Memory B cell (primary cell): ENCODE results near the gene LUZP1.

Experiments
- ATAC-seq: fragments of 150-1000 bp; cut with Tn5 transposase; 2 replicates; pipeline ENCODE4 v1.10.0; 2021; ENCODE audit warnings: low read depth, mild to moderate bottlenecking, moderate library complexity
- DNase-seq, 2 donors: peaks; one replicate each; pipeline ENCODE4 v3.0.0; 2022; ENCODE audit warnings: low spot score in 2 of 2
- H3K27ac Mint-ChIP-seq: one replicate; pipeline ENCODE4 v1.8.0; 2022; ENCODE audit warnings: mild to moderate bottlenecking, moderate library complexity, mixed read lengths
- H3K27me3 Mint-ChIP-seq: one replicate; pipeline ENCODE4 v1.8.0; 2022; ENCODE audit warnings: mixed read lengths
- H3K36me3 Mint-ChIP-seq: one replicate; pipeline ENCODE4 v1.8.0; 2022; ENCODE audit warnings: mild to moderate bottlenecking, mixed read lengths
- H3K4me1 Mint-ChIP-seq: one replicate; pipeline ENCODE4 v1.8.0; 2022; ENCODE audit warnings: mixed read lengths
- H3K4me3 Mint-ChIP-seq: one replicate; pipeline ENCODE4 v1.8.0; 2022; ENCODE audit warnings: mild to moderate bottlenecking, moderate library complexity, mixed read lengths
- H3K9me3 Mint-ChIP-seq: one replicate; pipeline ENCODE4 v1.8.0; 2022; ENCODE audit warnings: mixed read lengths

LUZP1 gene

DNA sequence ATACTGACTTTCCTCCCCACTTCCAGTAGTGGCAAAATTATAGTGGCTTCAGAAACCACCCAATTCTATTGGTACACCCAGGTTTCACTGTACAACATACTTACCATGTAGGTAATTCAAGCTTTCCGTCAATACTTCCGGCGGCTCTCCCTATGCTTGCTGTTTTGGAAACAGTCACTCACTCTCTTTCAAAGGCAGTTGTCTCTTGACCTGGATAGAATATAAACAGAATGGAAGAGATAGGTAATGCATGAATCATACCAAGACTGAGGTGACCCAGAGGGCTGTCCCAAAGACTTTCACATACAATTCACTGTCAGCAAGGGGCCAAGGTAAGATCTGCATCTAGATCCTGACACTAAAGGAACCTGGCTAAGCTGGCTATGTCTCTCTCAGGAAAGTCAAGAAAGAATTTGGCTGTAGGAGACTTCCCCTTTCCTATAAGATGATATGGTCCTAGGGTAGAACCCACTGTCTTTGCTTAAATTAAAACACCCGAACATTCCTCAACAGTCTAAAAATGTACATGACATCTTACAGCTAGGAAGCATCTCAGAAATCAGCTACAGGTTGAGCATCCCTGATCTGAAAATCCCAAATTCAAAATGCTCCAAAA is 59.6 kb downstream of the LUZP1 start:
- Mint-ChIP-seq H3K36me3 (peaks cover 11% of the 10 kb centered on the region), H3K27me3 (no peaks in the 10 kb centered on the region), H3K27ac (no peak overlapping the region), H3K9me3 (no peaks in the 10 kb centered on the region), H3K4me1 (peaks cover 9% of the 10 kb centered on the region), H3K4me3 (no peak overlapping the region)
- ATAC-seq (no peak), DNase-seq (no peak)

DNA sequence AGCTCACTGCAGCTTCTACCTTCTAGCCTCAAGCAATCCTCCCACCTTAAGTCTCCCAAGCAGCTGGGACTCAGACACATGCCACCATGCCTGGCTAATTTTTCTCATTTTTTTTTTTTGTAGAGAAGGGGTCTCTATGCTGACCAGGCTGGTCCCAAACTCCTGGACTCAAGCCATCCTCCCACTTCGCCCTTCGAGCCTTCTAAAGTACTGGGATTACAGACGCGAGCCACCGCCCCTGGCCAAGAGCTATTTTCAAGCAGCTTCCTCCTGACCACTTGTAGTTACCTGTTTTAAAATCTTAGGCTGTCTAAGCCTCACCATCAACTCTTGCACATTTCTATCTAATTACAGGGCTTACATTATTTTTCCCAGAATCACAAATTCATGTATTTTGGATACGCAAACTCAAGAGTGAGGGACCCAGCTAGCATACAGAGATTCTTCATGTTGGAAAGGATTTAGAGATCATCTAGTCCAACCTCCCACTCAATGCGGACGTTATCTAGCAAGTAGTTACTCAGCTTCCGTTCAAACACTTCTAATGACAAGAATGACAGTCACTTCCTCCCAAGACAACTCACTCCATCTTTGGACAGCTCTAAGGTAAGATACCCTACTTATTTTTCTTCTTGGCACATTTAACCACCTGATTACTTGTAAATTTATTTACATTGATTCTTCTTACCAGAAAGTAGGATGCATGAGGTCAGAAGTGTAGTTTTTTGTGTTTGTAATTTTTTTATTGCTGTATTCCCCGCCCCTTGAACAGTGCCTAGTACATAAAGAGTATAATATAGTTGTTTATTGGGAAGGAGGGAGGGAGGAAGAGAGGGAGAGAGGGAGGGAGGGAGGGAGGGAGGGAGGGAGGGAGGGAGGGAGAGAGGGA is 65.4 kb downstream of the LUZP1 start:
- Mint-ChIP-seq H3K9me3 (no peaks in the 10 kb centered on the region), H3K4me1 (peaks cover 16% of the 10 kb centered on the region), H3K27me3 (no peaks in the 10 kb centered on the region), H3K27ac (peak overlapping the region; percentile 66), H3K4me3 (no peak overlapping the region), H3K36me3 (peaks cover 9% of the 10 kb centered on the region)
- ATAC-seq (peak; percentile 45), DNase-seq (no peak)

DNA sequence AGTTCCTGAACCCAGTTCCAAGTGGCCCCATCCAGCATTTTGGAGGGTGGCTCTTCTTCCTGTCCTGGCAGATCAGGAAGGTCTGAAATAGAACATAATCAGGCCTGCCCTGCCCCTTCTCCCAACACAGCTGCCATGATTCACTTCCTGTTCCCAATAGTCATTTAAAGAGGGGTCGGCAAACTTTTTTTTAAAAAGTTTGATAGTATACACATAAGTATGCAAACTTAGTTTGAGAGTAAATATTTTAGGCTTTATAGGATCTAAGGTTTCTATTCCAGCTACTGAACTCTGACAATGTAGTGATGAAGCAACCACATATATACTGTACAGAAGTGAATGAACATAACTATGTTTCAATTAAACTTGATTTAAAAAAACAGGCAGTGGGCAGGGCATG is 66.4 kb downstream of the LUZP1 start:
- DNase-seq: no peak
- Mint-ChIP-seq H3K27ac (no peak overlapping the region), H3K4me3 (no peak overlapping the region), H3K9me3 (no peaks in the 10 kb centered on the region), H3K4me1 (peaks cover 18% of the 10 kb centered on the region), H3K36me3 (peaks cover 5% of the 10 kb centered on the region), H3K27me3 (no peaks in the 10 kb centered on the region)
- no peak for ATAC-seq

DNA sequence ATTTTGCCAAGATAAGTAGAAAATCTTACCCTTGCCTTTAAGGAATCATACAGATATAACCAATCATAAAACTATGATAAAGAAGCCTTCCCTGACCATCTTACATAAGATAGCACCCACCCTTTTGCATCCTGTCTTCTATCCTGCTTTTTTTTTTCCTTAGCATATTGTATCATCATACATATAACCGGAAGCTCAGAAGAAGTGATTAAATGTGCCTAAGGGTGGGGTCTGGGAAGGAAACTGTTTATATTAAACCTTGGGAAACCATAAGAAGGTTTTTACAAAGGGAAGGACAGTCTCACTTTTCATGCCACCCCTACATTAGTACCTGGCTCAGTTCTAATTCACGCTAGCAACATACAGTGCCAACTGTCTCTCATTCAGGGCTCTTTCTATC is 66.8 kb downstream of the LUZP1 start:
- no peak overlapping the region for H3K4me3 Mint-ChIP-seq
- ATAC-seq (no peak), DNase-seq (no peak)
- H3K9me3 Mint-ChIP-seq: no peaks in the 10 kb centered on the region
- H3K4me1 Mint-ChIP-seq: peaks cover 18% of the 10 kb centered on the region
- peaks cover 3% of the 10 kb centered on the region for H3K36me3 Mint-ChIP-seq
- no peak overlapping the region for H3K27ac Mint-ChIP-seq
- H3K27me3 Mint-ChIP-seq: no peaks in the 10 kb centered on the region

DNA sequence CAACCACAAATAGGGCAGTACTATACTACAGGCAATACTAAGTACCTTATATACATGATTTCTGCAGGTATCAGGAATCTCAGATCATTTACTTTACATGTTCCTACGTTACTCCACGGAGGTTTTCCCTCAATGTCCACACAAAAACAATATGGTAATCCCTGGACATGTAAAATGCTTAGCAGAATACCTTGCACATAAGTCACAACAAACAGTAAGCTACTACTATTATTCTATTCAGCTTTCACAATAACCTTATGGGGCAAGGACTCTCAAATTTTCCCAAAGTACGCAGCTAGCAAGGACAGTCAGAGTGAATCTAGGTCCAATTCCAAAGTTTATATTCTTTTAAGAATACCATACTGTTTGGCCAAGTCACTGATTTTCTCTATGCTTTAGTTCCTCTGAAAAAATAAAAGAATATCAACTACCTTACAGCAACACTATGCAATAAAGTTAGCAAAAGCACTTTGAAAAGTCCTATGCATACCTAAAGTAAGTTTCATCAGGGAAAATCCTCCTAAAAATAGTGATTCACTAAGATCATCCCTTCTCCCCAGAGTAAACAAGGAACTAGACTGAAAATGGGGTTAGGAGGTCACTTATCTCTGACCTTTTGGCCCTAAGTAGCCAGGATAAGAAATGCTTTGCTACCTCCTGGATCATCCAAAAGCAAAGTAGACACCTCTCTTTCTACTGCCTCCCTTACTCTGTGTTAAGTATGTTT is 67.4 kb downstream of the LUZP1 start:
- Mint-ChIP-seq H3K36me3 (no peaks in the 10 kb centered on the region), H3K9me3 (no peaks in the 10 kb centered on the region), H3K4me3 (no peak overlapping the region), H3K27ac (no peak overlapping the region), H3K4me1 (peaks cover 18% of the 10 kb centered on the region), H3K27me3 (no peaks in the 10 kb centered on the region)
- DNase-seq: no peak
- no peak for ATAC-seq

DNA sequence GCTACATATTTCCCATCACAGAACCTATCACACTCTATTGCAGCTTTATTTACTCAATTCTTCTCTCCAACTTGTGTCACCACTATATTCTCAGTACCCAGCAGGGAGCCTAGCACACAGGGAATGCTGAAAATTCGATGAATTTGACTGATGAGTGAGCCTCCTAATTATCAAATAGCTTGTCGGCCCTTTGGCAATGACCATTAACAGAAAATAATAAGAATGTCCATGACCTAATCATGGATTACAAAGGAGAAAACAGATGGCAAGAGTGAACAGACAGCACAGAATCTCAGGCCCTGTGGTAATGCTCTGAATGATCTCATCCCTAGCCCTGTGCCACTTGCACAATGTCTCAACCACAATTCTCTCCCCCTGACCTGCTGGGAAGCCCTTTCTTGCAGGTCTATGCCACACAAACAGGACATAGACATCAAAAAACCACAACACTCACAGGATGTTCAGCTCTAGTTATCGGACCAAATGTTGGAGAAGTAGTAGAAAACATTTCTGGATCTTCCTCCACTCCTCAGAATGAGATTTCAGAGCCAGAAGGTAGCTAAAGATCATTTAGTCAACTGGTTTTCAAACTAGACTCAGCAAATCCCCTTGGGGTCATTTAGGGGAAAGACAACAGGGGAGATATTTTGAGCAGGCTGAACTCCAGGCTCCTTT is 68.4 kb downstream of the LUZP1 start:
- no peaks in the 10 kb centered on the region for H3K9me3 Mint-ChIP-seq
- DNase-seq (no peak), ATAC-seq (no peak)
- no peak overlapping the region for H3K27ac Mint-ChIP-seq
- H3K27me3 Mint-ChIP-seq: no peaks in the 10 kb centered on the region
- peaks cover 18% of the 10 kb centered on the region for H3K4me1 Mint-ChIP-seq
- no peak overlapping the region for H3K4me3 Mint-ChIP-seq
- peaks cover 3% of the 10 kb centered on the region for H3K36me3 Mint-ChIP-seq

DNA sequence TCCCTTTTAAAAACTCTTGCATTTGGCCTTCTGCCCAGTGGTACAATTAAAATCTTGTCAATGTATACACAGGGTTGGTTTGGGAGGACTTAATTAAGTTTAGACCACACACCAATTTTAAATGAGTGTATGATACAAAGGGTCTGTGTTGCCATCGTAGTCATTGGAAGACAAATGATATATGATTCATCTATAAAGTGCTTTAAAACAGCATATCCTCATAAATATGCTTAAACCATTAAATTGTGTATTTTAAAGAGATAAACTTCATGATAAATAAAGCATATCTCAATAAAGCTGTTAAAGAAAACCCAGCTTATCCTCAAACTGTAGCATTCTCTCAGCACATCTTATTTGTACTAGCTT is 69.5 kb downstream of the LUZP1 start:
- H3K9me3 Mint-ChIP-seq: no peaks in the 10 kb centered on the region
- H3K4me3 Mint-ChIP-seq: no peak overlapping the region
- DNase-seq (no peak), ATAC-seq (no peak)
- H3K27ac Mint-ChIP-seq: no peak overlapping the region
- H3K27me3 Mint-ChIP-seq: no peaks in the 10 kb centered on the region
- H3K4me1 Mint-ChIP-seq: peaks cover 18% of the 10 kb centered on the region
- H3K36me3 Mint-ChIP-seq: peaks cover 3% of the 10 kb centered on the region

DNA sequence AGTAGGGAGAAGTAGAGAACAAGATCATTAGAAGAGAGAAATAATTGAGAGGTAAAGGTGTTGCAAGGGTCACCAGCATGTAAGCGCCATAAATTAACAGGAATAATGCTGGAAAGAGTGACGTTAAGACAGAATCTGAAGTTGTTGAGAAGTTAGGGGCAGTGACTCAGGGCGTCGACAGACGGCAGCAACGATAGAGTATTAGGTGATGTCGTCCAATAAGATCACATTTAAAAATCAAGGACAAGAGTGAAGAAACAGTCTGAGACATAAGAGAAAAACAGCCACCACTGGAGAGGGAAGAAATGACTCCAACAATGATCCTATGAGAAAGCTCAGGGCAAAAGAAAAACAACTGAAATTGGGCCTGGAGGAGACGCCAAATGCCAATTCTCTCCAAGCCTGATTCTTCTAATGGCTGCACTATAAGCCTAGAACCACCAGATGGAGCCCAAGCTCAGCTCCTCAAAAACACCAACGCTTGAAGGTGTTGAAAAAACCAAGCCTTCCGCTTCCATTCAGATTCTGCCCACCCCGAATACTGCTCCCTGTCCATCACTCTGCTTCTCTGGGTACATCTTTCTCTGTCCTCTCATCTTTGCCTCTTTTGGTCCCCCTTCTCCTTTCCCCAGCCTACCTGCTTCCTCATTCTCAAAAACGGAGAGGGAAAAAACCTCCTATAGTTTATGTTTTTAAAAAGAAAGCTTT is 70.0 kb downstream of the LUZP1 start:
- Mint-ChIP-seq H3K27me3 (no peaks in the 10 kb centered on the region), H3K4me3 (peak overlapping the region; percentile 12), H3K9me3 (no peaks in the 10 kb centered on the region), H3K36me3 (peaks cover 8% of the 10 kb centered on the region), H3K27ac (no peak overlapping the region), H3K4me1 (peaks cover 18% of the 10 kb centered on the region)
- ATAC-seq (peak; percentile 72), DNase-seq (peak; percentile 55 to 59)

DNA sequence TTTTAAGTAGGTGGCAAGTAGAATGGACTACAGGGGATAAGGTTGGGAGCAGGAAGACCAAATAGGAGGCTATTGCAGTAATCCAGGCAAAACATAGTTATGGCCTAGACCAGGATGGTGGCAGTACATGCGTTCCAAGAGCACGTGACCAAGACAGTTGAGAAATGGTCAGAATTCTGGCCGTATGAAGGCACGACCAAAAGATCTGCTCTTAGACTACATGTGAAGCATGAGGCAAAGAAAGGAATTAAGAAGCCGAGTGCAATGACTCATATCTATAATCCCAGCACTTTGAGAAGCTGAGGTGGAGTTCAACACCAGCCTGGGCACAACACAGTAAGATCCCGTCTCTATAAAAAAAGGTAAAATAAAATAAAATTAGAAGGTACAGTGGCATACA is 71.3 kb downstream of the LUZP1 start:
- peaks cover 12% of the 10 kb centered on the region for H3K4me1 Mint-ChIP-seq

DNA sequence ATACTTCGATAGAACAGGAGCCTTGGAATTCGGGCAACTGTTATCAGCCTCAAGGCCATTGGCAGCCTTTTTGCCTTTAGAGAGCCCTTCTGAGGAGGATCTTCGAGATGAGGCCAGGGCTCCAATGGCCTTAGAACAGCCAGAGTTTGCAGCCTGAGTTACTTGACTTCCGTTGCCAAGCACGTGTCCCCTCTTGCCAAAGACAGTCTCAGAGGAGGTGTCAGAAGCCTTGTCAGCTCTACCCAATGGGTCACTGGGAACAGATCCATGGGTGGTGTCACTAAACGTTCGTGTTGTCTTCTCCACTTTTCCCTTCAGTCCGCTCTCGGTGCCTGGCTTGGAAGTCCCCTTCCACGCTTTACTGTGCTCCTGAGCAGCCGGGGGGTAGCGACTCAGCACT is 76.2 kb downstream of the LUZP1 start:
- Mint-ChIP-seq H3K36me3 (peaks cover 28% of the 10 kb centered on the region), H3K27me3 (no peaks in the 10 kb centered on the region), H3K4me3 (no peak overlapping the region), H3K4me1 (no peaks in the 10 kb centered on the region), H3K9me3 (no peaks in the 10 kb centered on the region), H3K27ac (no peak overlapping the region)
- no peak for ATAC-seq
- no peak for DNase-seq

More for the DNA sequence above, 71.3 kb downstream of the LUZP1 start:
- Mint-ChIP-seq H3K27ac (no peak overlapping the region), H3K4me3 (no peak overlapping the region), H3K36me3 (peaks cover 16% of the 10 kb centered on the region), H3K9me3 (no peaks in the 10 kb centered on the region), H3K27me3 (no peaks in the 10 kb centered on the region)
- ATAC-seq (no peak), DNase-seq (no peak)

DNA sequence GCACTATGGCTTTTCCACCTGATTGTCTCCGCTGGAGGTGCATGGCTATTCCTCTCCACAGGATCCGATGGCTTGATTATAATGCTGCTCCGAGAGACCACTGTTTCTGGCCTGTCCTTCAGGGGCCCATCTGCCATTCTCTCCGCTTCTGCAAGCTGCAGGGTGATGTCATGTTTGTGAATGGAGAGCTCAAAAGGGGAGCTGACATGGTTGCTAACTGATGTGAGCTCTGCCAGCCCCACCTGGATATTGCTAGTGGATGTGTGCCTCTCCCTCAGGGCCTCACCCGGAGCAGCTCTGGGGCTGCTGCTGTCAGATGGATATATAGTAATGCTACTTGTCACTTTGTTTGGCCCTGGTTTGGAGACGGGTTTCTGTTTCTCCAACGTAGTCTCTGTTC is 77.1 kb downstream of the LUZP1 start:
- H3K4me1 Mint-ChIP-seq: no peaks in the 10 kb centered on the region
- H3K27ac Mint-ChIP-seq: no peak overlapping the region
- no peaks in the 10 kb centered on the region for H3K9me3 Mint-ChIP-seq
- no peak overlapping the region for H3K4me3 Mint-ChIP-seq
- DNase-seq (no peak), ATAC-seq (no peak)
- H3K27me3 Mint-ChIP-seq: no peaks in the 10 kb centered on the region
- peaks cover 31% of the 10 kb centered on the region for H3K36me3 Mint-ChIP-seq

DNA sequence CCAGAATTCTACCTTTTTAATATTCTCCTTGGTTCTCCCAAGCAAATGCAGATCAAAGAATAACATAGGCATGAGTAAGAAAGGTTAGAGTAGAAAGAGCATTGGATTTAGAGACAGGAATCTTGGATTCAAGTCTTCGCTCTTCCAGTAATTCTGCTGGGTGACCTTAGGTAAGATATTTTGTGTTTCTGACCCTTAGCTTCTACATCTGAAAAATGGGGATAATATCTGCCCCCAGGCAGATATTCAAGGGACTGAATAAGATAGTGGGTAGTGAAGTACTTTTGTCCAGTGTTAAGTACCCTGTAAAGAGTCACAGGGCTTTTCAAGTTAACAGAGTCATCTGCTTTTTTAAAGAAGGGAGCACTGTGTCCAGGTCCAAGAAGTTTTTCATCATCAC is 78.6 kb downstream of the LUZP1 start:
- peaks cover 31% of the 10 kb centered on the region for H3K36me3 Mint-ChIP-seq
- DNase-seq (no peak), ATAC-seq (no peak)
- no peaks in the 10 kb centered on the region for H3K4me1 Mint-ChIP-seq
- no peaks in the 10 kb centered on the region for H3K27me3 Mint-ChIP-seq
- H3K27ac Mint-ChIP-seq: no peak overlapping the region
- H3K9me3 Mint-ChIP-seq: no peaks in the 10 kb centered on the region
- no peak overlapping the region for H3K4me3 Mint-ChIP-seq

DNA sequence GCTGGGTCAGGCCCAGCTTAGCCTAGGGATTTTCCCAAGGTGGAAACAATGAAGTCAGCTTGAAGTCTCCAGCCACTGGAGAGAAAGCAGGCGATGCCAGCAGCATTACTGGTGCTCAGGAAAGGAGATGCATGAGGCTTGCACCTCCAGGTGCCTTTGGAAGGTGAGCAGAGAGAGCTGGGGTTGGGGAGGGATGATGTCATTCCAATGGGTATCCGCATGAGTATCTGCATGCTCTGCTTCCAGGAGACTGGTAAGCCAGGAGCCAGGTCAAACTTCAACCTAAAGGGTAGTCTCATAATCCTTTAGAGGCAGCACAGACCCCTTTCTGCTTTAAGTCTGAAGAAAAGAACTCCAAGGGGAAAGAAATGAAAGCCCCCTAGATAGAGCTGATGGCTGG is 80.6 kb downstream of the LUZP1 start:
- Mint-ChIP-seq H3K4me3 (no peak overlapping the region), H3K27ac (no peak overlapping the region), H3K9me3 (no peaks in the 10 kb centered on the region), H3K4me1 (no peaks in the 10 kb centered on the region), H3K27me3 (no peaks in the 10 kb centered on the region), H3K36me3 (peaks cover 27% of the 10 kb centered on the region)
- DNase-seq (no peak), ATAC-seq (no peak)
